Brain microvascular endothelial cell (primary cell): ENCODE measurements around the gene TNFRSF21.
"Not testable (repeated sequence)": the region's sequence is repeated elsewhere in the genome, so short reads cannot be mapped to it uniquely, and the experiment has no call there.

Source experiments
- DNase-seq: peaks from one replicate; pipeline ENCODE4 v3.0.0-alpha.2; 2020
- H3K27ac ChIP-seq: fragments of 250-450 bp; sonication (Bioruptor Pico); 2 replicates; pipeline ENCODE4 v1.5.1; 2020; ENCODE audit warnings: mild to moderate bottlenecking, moderate library complexity
- H3K27me3 ChIP-seq: fragments of 250-450 bp; sonication (Bioruptor Pico); replicated peaks from 2 replicates; pipeline ENCODE4 v1.5.1; 2020; ENCODE audit warnings: mild to moderate bottlenecking
- H3K36me3 ChIP-seq: fragments of 250-450 bp; sonication (Bioruptor Pico); replicated peaks from 2 replicates; pipeline ENCODE4 v1.5.1; 2020; ENCODE audit warnings: mild to moderate bottlenecking
- H3K4me3 ChIP-seq: 2 replicates; pipeline ENCODE4 v1.5.1; 2011; ENCODE audit warnings: low read depth, mild to moderate bottlenecking, control low read depth, low read length, moderate library complexity
- CTCF ChIP-seq: IDR thresholded peaks from 2 replicates; pipeline ENCODE4 v1.5.1; 2011; ENCODE audit warnings: low read depth, mild to moderate bottlenecking, moderate library complexity, low read length, control low read depth, inconsistent platforms; ENCODE audit errors: missing control alignments
- in situ Hi-C: cut with HindIII; loops from 2 replicates; pipeline ENCODE4 v1.10.0; 2017; ENCODE audit warnings: low sequenced_read_pairs, low pct_ligation_motif_present

Gene TNFRSF21

GRCh38 chr6:47319867-47320266 lies 10.2 kb upstream of the TNFRSF21 start:
- Histone ChIP-seq H3K27ac (no peak overlapping the region), H3K36me3 (no peaks in the 10 kb centered on the region), H3K27me3 (no peaks in the 10 kb centered on the region), H3K4me3 (no peak overlapping the region)
- no peak for DNase-seq
- no peak for TF ChIP-seq CTCF
- in situ Hi-C loops, result no loop called here

- Histone ChIP-seq H3K27ac (no peak overlapping the region), H3K36me3 (no peaks in the 10 kb centered on the region), H3K27me3 (no peaks in the 10 kb centered on the region), H3K4me3 (no peak overlapping the region)
- TF ChIP-seq CTCF, result no peak
- in situ Hi-C loops, result no loop called here
- no peak for DNase-seq
Measured at GRCh38 chr6:47319382-47319781, 9.7 kb upstream of the TNFRSF21 start.

- no peaks in the 10 kb centered on the region for H3K36me3 ChIP-seq
- H3K27me3 ChIP-seq, result no peaks in the 10 kb centered on the region
- no peak overlapping the region for H3K4me3 ChIP-seq
- H3K27ac ChIP-seq, result no peak overlapping the region
- in situ Hi-C loops, result no loop called here
- DNase-seq, result no peak
- no peak for TF ChIP-seq CTCF
Measured at GRCh38 chr6:47318236-47318989, 8.7 kb upstream of the TNFRSF21 start.

- in situ Hi-C loops, DNase-seq, H3K27ac ChIP-seq, H3K4me3 ChIP-seq, H3K36me3 ChIP-seq, H3K27me3 ChIP-seq: not testable (repeated sequence)
Measured at GRCh38 chr6:47315181-47315580, 5.5 kb upstream of the TNFRSF21 start.

- H3K36me3 ChIP-seq, result no peaks in the 10 kb centered on the region
- no peak overlapping the region for H3K4me3 ChIP-seq
- no peak for DNase-seq
- H3K27me3 ChIP-seq, result no peaks in the 10 kb centered on the region
- TF ChIP-seq CTCF, result no peak
- no peak overlapping the region for H3K27ac ChIP-seq
- in situ Hi-C loops, result no loop called here
Measured at GRCh38 chr6:47310131-47310480, 401 bp upstream of the TNFRSF21 start.

- Histone ChIP-seq H3K4me3 (peak overlapping the region; percentile 76), H3K36me3 (no peaks in the 10 kb centered on the region), H3K27ac (peak overlapping the region; percentile 37), H3K27me3 (no peaks in the 10 kb centered on the region)
- TF ChIP-seq CTCF, result no peak
- no peak for DNase-seq
- in situ Hi-C loops, result loop anchor here (10.0 kb wide), 1 partner anchor 214 kb away; no protein-coding TSS in a partner anchor
Measured at GRCh38 chr6:47308552-47309290, 984 bp downstream of the TNFRSF21 start.
